OCI-LY1 (cell line): ENCODE results near the gene ZC3H13.

ENCODE experiments used
- H2AFZ ChIP-seq: fragments of 200-600 bp; sonication (generic), shearing (Covaris generic); 2 replicates; pipeline ENCODE4 v1.6.0; 2014; ENCODE audit warnings: antibody characterized with exemption, mild to moderate bottlenecking, low read length
- H3F3A ChIP-seq: fragments of 200-600 bp; sonication (generic), shearing (Covaris generic); 2 replicates; pipeline ENCODE4 v1.6.0; 2014; ENCODE audit warnings: mild to moderate bottlenecking, antibody characterized with exemption, low read length, moderate library complexity; ENCODE audit not compliant: insufficient read depth
- H3K27ac ChIP-seq: fragments of 200-600 bp; sonication (generic); 2 replicates; pipeline ENCODE4 v1.5.1; 2014; ENCODE audit warnings: low read length, mixed run types, mild to moderate bottlenecking, low read depth; ENCODE audit not compliant: poor library complexity, severe bottlenecking
- H3K27me3 ChIP-seq: fragments of 200-600 bp; sonication (generic); 2 replicates; pipeline ENCODE4 v1.6.0; 2014; ENCODE audit warnings: antibody characterized with exemption, mild to moderate bottlenecking, low read length, moderate library complexity; ENCODE audit not compliant: insufficient read depth
- H3K36me3 ChIP-seq: fragments of 200-600 bp; sonication (generic); 2 replicates; pipeline ENCODE4 v1.6.1; 2014; ENCODE audit warnings: mild to moderate bottlenecking, antibody characterized with exemption, low read length, moderate library complexity, mixed read lengths; ENCODE audit not compliant: insufficient read depth
- H3K4me1 ChIP-seq: fragments of 200-600 bp; sonication (generic); 2 replicates; pipeline ENCODE4 v1.5.1; 2014; ENCODE audit warnings: mild to moderate bottlenecking, low read length, moderate library complexity; ENCODE audit not compliant: insufficient read depth, severe bottlenecking
- H3K4me2 ChIP-seq: fragments of 200-600 bp; sonication (generic), shearing (Covaris generic); 2 replicates; pipeline ENCODE4 v1.6.1; 2014; ENCODE audit warnings: low read length
- H3K4me3 ChIP-seq: fragments of 200-600 bp; sonication (generic); 2 replicates; pipeline ENCODE4 v1.5.1; 2014; ENCODE audit warnings: low read length, low read depth, mild to moderate bottlenecking, mixed read lengths; ENCODE audit not compliant: poor library complexity, severe bottlenecking
- H3K79me2 ChIP-seq: fragments of 200-600 bp; shearing (Covaris generic); 2 replicates; pipeline ENCODE4 v1.6.1; 2016; ENCODE audit warnings: mixed run types, low read length, mixed read lengths; ENCODE audit not compliant: insufficient read depth
- H3K9ac ChIP-seq: fragments of 200-600 bp; sonication (generic), shearing (Covaris generic); 2 replicates; pipeline ENCODE4 v1.6.1; 2014; ENCODE audit warnings: mild to moderate bottlenecking, low read length, mixed read lengths
- H3K9me2 ChIP-seq: fragments of 200-600 bp; sonication (generic), shearing (Covaris generic); 2 replicates; pipeline ENCODE4 v1.6.1; 2014; ENCODE audit warnings: low read depth, mild to moderate bottlenecking, low read length, mixed read lengths
- H3K9me3 ChIP-seq: fragments of 200-600 bp; shearing (Covaris generic); 2 replicates; pipeline ENCODE4 v1.6.1; 2014; ENCODE audit warnings: low read length, mixed read lengths
- H4K20me1 ChIP-seq: fragments of 200-600 bp; sonication (generic), shearing (Covaris generic); 2 replicates; pipeline ENCODE4 v1.6.0; 2016; ENCODE audit warnings: mild to moderate bottlenecking, low read length; ENCODE audit not compliant: insufficient read depth
- EZH2 ChIP-seq: fragments of 200-600 bp; sonication (generic), shearing (Covaris generic); IDR thresholded peaks from 2 replicates; pipeline ENCODE4 v1.8.0; 2017; ENCODE audit warnings: borderline replicate concordance, mixed run types, mild to moderate bottlenecking, antibody characterized with exemption, low read length, moderate library complexity, mixed read lengths
- TF ChIP-seq, protein P1 (sequence below): fragments of 200-600 bp; sonication (generic), shearing (Covaris generic); IDR thresholded peaks from 2 replicates; pipeline ENCODE4 v1.5.1; 2017; ENCODE audit warnings: mild to moderate bottlenecking, antibody characterized with exemption, low read length, moderate library complexity, mixed read lengths

The ZC3H13 gene

DNA sequence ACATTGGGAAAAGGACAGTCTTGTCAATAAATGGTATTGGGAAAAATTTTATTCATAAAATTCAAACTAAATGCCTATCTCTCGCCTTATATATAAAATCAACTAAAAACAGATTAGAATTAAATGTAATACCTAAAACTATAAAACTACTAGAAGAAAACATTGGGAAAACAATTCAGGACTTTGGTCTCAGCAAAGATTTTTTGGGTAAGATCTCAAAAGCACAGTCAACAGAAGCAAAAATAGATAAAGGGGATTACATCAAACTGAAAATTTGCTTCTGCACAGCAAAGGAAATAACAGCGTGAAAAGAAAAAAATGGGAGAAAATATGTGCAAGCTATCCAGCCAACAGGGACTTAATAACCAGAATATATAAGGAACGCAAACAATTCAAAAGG is 24.3 kb upstream of the ZC3H13 start:
- TF ChIP-seq, protein P1, sequence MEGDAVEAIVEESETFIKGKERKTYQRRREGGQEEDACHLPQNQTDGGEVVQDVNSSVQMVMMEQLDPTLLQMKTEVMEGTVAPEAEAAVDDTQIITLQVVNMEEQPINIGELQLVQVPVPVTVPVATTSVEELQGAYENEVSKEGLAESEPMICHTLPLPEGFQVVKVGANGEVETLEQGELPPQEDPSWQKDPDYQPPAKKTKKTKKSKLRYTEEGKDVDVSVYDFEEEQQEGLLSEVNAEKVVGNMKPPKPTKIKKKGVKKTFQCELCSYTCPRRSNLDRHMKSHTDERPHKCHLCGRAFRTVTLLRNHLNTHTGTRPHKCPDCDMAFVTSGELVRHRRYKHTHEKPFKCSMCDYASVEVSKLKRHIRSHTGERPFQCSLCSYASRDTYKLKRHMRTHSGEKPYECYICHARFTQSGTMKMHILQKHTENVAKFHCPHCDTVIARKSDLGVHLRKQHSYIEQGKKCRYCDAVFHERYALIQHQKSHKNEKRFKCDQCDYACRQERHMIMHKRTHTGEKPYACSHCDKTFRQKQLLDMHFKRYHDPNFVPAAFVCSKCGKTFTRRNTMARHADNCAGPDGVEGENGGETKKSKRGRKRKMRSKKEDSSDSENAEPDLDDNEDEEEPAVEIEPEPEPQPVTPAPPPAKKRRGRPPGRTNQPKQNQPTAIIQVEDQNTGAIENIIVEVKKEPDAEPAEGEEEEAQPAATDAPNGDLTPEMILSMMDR = no peak
- no peak for TF ChIP-seq EZH2
- Histone ChIP-seq H3K9me2 (no peaks in the 10 kb centered on the region), H3F3A (no peaks in the 10 kb centered on the region), H3K27ac (no peak overlapping the region), H3K9me3 (no peaks in the 10 kb centered on the region), H3K79me2 (no peaks in the 10 kb centered on the region), H3K4me2 (no peak overlapping the region), H4K20me1 (no peaks in the 10 kb centered on the region), H3K27me3 (no peaks in the 10 kb centered on the region), H3K36me3 (no peaks in the 10 kb centered on the region), H3K4me3 (no peak overlapping the region), H2AFZ (no peak overlapping the region), H3K9ac (no peak overlapping the region), H3K4me1 (no peaks in the 10 kb centered on the region)

DNA sequence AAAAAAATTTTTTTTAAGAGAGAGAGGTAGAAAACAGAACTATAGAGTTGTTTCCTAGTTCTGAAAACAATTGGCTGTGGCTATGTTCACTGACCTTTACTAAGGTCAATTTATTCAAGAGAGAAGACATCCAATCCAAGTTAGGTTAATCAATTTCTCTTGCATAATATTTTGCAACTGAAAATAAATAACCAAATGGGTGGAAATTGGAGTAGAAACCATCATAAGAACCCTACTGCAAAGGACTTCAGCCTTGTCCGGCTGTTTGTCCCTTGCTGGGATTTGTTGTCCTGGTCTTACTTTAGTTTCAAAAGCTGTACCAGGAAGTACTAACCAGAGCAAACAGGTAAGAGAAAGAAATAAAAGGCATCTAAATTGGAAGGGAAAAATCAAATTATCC is 23.3 kb upstream of the ZC3H13 start:
- H3K9me3 ChIP-seq = no peaks in the 10 kb centered on the region
- H3K36me3 ChIP-seq = no peaks in the 10 kb centered on the region
- H3K4me2 ChIP-seq = no peak overlapping the region
- TF ChIP-seq EZH2 = no peak
- TF ChIP-seq, protein P1 = no peak
- no peaks in the 10 kb centered on the region for H3K9me2 ChIP-seq
- H2AFZ ChIP-seq = no peak overlapping the region
- no peak overlapping the region for H3K4me3 ChIP-seq
- H3K9ac ChIP-seq = no peak overlapping the region
- H3K4me1 ChIP-seq = no peaks in the 10 kb centered on the region
- H3K79me2 ChIP-seq = no peaks in the 10 kb centered on the region
- no peaks in the 10 kb centered on the region for H3F3A ChIP-seq
- no peak overlapping the region for H3K27ac ChIP-seq
- H4K20me1 ChIP-seq = no peaks in the 10 kb centered on the region
- H3K27me3 ChIP-seq = no peaks in the 10 kb centered on the region

DNA sequence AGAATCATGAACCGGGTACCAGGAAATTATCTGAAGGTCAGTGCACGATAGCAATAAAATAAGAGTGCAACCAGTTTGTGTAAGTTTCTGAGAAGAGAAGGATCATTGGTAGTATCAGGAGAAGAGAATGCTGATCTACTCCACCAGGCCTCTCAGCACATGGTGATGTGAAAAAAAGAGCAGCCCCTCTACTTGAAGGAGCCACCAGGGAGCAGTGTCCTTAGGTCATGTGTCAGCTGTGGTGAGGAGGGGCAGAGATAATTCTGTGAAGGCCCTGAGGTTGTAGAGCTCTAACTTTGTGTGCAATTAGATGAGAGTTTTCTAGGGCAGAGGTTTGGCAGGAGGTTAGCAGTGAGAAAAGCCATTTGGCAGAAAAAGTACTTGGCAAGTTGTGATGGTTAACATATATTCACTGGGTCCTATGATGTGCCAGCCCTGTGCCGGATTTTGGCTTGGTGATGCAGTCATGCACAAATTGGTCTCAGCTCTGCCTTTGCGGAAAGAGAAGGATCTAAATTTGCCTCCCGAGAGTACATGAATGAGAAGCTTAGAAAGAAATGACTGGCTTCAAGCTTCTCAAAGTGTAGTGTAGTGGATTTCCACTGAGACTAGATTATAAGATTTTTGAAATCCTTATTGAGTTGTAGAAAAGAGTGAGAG is 19.2 kb upstream of the ZC3H13 start:
- no peak overlapping the region for H3K4me3 ChIP-seq
- H3K9ac ChIP-seq = no peak overlapping the region
- TF ChIP-seq, protein P1 = peak; percentile 32; the same call in 1 of the 2 replicates
- TF ChIP-seq EZH2 = no peak
- no peaks in the 10 kb centered on the region for H3K27me3 ChIP-seq
- no peaks in the 10 kb centered on the region for H3K9me3 ChIP-seq
- no peaks in the 10 kb centered on the region for H4K20me1 ChIP-seq
- no peaks in the 10 kb centered on the region for H3K4me1 ChIP-seq
- no peak overlapping the region for H2AFZ ChIP-seq
- H3F3A ChIP-seq = no peaks in the 10 kb centered on the region
- H3K79me2 ChIP-seq = no peaks in the 10 kb centered on the region
- no peaks in the 10 kb centered on the region for H3K9me2 ChIP-seq
- no peak overlapping the region for H3K27ac ChIP-seq
- no peak overlapping the region for H3K4me2 ChIP-seq
- H3K36me3 ChIP-seq = no peaks in the 10 kb centered on the region
